ENCODE results near the gene MED22.

MED22 gene

DNA sequence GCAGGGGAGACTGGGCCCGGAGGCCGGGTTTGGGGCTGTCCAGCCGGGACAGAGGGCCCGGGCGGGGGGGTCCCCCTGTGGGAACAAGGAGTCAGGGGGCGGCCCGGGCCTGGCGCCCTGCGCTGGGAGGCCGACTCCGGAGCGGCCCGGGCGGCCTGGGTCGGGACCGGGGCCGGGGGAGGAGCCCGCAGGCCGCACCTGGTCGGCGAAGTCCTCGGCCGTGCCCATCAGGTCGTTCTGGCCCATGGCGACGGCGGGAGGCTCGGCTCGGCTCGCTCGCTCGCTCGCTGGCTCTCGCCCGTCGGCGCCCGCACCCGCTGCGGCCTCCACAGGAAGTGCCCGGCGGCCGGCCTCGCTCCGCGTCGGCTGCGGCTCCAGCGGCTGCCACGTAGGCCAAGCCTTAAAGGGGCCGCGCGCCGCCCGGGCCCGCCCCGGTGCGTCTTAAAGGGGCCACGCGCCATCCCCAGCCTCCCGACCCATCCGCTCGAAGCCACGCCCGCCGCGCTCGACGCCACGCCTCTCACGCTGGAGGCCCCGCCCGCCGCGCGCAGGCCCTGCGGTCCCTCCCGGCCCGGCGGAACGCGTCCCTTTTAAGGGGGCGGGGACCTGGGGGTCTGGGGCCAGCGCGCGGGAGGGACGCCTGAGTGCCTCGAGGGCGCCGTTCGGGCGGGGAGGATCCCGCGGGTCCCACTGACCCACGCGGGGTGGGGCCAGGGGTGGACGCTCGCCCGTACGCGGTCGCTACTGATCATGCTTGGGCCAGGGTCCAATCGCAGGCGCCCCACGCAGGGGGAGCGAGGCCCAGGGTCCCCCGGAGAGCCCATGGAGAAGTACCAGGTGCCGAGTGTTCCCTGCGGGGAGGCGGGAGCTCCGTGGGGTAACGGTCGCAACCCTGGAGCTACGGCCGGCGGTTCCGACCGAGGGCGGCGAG lies 28.1 kb upstream of the MED22 start, which contains the start of the genes STKLD1 and SURF4:
STKLD1 (plus strand) TSS at position 643 of the 931 bp plus-strand sequence; CDS start at position 751, 108 bp downstream.
SURF4 (minus strand) TSS at position 337 of the 931 bp plus-strand sequence; CDS start at position 246, 91 bp downstream.
- DNase-seq (ENCODE audit: low read depth) = peak; percentile 98

DNA sequence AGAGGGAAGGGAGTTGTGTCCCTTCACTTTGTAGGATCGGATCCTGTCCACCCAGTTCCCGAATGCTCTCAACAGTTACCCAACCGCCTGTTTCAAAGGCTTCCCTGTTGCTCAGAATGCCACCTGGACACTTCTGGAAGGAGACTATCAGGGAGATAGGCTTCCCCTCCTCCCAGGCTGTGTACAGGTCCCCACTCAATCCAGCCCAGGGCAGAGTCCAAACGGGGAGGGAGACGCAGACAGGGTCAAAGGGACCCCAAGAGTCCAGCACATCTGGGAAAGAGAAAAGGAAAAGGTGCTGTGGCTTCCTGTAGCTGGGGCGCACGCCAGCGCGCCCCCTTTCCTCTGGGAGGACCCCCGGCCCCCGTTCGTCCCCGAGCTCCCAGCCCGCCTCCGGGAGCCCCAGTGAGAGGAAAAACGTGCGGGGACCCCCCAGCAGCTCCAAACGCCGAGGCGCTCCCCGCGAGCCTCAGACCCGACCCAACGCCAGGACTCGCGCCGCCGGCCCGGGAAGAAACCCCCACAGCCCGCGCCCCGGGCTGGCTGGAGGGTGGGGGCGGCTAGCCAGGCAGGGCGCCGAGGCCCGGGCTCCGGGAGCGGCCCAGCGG lies 27.3 kb upstream of the MED22 start:
- DNase-seq (ENCODE audit: low read depth) = no peak

DNA sequence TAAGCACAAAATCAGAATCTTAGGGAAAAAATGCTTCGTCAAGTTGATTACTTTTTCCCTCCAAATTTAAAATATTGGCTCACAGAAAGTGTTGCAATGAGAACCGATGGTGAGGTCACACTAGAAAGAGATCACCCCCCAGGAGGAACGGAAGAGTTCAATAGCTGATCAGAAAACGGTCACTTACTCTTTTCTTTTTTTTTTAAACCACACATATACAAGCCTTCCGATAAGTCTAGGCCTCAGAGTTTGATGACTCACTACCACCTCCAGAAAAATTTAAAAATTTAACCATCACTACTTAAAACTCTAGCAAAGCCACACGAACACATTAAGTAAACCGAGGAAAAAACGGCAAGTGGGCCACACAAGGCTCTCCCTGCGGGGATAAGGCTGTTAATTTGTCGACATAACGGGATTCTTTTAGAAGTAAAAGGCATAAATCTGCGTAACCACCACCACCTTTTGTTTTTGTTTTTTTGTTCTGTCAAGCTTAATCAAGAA lies 26.7 kb upstream of the MED22 start:
- DNase-seq (ENCODE audit: low read depth) = no peak

DNA sequence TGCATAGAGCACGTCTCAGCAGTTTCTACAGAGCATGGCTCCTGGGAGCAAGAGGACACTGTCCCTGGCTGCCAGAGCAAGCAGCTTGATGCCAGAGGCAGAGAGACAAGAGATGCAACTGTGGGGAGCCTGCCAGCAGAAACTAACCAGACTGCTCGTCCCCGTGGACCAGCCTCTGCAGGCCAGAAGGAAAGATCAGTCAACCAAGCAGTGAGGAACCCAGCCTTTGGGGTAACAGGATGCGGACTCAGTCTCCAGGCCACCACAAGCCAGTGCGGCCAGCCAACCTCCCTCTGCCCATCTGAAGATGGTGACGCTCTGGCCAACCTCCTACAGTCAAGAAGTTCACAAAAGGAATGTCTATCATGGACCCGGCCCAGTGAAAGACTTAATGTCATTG lies 24.2 kb upstream of the MED22 start:
- DNase-seq (ENCODE audit: low read depth) = no peak

DNA sequence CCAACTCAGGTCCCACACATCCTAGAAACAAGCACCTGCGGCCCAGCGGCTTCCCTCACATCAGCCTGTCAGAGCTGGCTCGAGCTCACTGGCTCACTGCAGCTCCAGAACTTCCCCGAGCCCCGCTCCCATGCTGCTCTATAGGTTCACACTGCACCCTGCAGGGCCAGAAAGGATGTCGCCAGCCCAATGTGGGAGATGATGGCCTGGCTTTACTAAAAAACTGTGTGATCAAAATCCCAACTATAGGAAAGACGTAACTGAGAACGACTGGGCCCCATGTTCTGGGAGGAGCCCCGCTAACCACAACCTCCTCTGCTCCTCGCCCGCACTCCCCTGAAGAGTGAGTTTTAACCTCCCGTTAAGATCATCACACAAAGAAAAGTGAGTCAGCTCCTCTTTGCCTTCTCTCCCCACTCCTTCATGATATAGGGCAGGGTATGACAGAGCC lies 23.4 kb upstream of the MED22 start:
- DNase-seq (ENCODE audit: low read depth) = peak; percentile 73

DNA sequence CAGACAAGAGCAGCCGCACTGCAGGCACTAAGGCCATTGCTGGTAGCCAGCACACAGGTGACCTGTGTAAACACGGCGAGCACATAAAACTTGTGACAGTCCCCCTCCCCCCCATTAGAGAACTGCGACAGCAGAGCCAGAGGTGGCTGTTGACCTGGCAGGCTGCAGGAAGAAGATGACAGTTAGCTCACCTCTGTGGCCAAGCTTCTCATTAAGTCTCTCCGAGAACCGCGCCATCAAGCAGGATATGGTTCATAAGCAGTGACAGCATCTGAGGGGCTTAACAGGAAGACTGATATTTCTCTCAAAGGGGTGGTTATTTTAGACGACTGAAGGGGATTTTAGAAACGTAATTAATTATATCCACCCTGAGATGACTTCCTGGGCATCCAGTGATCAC lies 22.8 kb upstream of the MED22 start:
- no peak for DNase-seq (ENCODE audit: low read depth)

DNA sequence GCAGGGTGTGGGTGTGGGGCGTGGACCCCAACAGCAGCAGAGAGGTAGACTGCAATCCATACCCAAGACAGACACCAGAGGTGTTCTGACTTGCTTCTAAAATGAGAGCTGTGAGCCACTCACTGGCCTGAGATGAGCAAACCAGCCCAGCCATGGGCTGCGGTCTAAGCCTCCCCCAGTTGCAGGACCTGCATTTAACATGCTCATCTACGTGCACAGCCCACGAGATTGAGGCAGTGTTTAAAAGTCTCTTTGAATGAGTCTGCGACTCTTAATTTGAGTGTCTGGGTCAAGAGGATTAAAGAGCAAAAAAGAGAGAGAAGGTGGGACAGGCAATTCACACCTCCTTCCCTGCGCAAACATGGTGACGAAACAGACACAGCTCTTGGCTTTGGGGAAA lies 22.0 kb upstream of the MED22 start:
- DNase-seq (ENCODE audit: low read depth) = no peak

DNA sequence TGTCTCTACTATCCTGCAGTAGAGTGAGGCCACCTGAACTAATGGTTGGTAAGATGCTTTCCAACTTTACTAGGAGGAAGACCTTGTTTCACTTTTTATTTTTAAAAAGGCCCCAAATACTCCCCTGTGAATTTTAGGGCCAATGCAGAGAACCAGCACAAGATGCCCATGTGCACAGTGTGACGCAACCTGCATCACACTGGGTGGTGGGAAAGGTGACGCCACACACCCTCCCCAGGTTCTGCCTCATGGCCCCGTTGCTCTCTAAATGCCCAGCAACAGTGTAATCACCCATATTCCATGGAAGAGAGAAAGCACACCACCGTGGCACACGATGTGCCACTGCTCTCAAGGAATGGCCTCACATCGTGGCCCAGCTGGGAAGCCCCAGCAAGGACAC lies 21.5 kb upstream of the MED22 start:
- DNase-seq (ENCODE audit: low read depth) = no peak

DNA sequence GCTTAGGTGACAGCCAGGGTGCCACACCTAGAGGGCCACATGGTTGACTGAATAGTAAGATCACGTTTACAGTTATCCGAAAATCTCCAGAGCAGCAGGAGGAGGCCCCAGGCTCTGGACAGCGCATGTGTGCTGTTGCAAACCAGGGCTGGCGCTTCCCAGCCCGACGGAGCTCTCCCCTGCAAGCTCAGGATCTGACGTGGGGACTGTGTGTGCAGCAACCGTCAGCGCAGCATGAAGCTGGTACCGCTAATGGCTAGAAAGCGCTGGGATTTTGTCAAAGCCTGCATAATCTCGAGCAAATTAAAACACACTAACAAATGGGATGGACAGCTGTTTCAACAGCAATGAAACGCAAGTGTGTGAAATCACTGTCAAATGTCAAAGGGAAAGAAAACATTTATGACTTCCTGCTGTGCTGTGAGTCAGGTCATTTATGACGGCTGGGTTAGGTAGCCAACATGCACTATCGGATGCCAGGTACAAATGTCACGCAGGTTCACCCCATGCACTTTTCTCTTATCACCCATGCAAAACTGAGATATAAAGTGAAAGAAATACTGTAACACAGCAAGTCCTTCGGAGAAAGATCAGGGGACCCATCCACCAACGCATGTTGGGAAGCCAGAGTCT lies 20.4 kb upstream of the MED22 start:
- DNase-seq (ENCODE audit: low read depth) = no peak

DNA sequence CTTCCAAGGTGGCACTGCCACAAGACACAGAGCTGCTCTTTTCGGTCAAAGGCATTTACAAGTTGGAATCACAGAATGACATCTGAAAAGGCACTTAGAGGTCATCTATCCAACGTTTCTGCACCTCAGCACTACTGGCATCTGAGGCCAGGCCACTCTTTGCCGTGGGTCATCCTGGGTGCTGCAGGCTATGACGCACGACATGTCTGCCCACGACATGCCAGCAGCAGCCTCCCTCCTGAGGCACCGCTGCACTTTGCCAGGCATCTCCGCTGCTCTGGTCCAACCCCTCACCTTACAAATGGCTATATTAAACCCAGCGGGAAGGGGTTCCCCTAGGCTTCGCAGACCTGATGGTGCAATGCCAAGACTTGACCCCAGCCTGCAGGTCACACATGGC lies 19.8 kb upstream of the MED22 start:
- no peak for DNase-seq (ENCODE audit: low read depth)

DNA sequence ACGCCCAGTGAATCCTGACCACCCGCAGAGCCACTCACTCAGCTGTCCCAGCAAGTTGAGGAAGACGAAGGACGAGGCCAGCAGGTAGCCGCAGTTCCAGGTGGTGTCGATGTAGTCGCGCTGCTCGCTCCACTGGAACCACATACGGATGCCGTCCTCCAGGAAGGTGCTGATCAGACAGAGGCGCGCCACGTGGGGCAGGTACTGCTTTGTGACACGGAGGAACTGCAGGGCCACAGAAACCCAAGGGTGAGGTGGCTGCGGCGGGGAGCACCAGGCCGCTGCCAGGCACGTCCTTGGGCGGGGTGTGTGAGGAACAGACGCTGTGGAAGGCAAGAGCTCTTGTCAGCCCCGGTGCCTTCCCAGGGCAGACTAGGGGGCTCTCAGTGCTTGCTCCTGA lies 19.3 kb upstream of the MED22 start:
- DNase-seq (ENCODE audit: low read depth) = no peak

DNA sequence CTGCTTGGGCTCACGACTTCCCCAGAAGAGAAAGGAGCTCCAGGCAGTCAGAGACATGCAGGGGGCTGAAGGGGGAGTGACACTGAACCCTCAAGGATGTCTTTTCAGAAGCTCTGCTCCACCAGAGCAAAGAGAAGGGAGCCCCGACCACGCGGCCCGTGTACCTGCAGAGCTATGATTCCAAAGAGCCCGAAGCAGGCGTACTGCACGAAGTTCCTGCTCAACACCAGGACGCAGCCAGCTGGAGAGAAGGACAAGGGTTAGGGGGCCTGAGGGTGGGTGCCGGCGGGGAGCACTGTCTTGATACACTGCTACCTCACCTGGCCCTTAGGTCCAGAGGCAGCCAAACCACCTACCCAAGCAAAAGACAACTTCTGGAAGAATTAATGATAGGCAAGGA lies 18.5 kb upstream of the MED22 start:
- no peak for DNase-seq (ENCODE audit: low read depth)

DNA sequence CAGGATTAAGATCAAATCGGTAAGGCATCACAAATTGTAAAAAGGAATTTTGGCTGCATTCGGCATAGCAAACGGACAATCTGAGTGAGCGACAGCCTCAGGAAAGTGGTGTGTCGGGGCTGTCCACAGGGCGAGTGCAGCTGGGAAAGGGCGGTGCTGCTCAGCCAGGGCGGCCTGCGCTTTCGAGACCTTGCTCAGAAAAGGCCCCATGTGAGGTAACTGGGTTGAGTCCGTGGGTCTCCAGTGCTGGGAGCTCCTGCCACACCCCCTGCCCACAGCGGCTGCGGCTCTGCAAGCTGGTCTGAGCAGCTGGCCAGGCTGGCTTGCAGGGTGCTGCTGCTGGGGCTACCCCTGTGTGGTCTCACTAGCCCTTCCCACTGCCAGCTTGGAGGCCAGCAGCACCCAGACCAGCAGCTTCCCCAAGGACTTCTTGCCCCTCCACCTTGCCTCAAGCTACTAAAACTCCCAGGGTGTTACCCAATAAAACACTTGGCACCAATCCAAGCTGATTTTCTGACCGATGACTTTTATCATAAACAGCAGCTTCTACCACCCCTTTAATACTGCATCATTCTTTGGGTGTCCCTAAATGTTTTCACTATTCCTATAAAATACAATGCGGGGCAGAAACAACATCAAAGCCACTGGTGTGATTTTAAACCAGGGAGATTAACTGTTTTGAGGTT lies 14.6 kb upstream of the MED22 start:
- DNase-seq (ENCODE audit: low read depth) = no peak

DNA sequence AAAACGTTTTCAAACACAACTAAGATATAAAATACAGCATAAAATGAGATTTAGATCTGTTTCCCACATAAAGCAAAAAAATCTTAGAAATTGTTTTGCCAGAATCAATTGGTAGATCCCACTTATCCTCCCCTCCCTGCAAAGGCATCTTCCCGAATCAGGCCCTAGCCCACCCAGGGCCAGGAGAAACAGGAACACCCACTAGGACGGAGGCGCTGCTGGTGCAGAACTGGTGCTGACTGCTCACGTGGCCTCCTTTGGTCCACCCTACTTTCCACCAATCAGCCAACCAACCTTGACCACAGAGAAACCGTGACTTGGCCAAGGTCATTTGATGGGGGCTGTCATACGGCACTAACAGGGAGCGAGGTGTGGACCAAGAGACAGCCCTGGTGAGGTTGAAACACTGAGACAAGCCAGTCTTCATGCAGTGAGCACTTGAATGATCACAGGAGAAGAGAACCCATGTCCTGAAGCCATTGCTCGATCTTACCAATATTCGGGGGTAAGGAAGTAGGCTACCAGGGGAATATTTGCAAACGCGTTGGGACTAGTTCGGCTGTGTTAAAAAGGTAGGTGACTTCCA lies 13.7 kb upstream of the MED22 start:
- DNase-seq (ENCODE audit: low read depth) = no peak

DNA sequence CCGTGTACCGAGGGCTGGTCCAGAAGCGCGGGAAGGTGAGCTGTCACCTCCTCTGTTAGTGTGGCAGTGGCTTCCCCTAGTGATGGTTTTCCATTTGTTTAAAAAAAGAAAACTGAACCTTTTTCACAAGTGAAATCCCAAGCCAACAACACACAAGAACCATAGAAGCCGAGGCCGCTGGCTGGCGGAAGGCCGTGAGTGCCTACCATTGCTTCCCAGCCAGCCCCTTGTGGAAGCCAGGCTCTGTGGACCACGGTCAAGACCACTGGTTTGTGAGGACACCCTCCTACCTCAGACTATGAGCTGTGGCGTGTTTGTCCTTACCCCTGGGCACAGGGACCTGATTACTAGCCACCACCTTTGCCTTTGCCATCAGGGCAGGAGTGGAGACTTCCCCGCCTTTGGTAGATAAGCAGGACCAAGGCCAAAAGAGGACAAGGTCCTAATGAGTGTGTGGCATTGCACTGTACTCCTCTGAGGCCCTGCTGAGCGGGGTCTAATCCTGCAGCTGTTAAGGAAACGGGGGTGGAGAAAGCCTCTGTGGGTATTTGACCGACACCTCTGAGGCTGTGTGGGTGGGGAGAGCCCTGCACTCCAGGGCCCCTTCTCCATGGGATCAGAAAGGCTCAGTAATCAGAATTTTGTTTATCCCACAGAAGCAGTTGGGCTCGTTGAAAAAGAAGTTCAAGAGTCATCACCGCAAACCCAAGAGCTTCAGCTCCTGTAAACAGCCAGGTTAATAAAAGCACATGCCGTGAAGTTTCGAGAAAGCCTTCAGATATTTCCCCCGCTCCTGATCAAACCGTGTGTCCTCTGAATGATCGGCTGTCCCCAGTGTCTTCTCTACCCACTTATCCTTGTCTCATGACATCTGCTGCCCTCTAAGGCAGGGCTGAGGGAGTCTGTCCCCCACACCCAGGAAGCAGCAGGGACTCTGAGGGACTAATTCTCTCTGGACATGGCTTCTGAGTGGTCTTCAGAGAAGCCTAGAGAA lies 12.8 kb upstream of the MED22 start:
- DNase-seq (ENCODE audit: low read depth) = no peak

DNA sequence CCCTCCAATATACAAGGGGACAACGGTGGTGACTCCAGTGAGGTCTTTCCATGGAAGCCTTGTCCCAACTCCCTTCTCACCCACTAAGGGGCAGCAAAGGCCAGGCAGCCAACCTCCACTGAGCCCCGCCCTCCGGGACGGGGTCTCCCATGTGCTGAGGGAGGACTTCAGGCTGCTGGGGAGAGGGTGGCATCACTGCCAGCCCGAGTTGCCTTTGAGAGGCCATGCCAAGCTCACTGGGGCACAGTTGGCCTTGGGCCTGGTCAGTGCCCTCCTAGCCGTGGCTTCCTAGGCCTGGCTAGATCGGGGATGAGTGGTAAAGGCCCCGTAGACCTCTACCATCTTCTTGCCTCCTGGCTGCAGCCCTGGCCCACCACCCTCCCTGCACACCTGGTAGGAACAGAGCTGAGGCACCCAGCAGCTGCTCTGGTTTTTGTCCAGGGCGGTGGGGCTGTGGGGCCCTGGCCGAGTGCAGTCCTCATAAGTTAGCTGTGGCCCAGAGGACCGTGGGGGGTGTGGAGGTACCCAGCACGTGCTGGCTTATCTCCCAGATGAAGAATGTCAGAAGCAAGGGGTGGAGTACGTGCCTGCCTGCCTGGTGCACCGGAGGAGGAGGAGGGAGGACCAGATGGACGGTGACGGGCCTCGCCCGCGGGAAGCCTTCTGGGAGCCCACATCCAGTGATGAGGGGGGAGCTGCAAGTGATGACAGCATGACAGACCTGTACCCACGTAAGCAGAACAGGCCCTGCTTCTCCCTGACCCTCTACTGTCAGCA lies 11.7 kb upstream of the MED22 start:
- no peak for DNase-seq (ENCODE audit: low read depth)

DNA sequence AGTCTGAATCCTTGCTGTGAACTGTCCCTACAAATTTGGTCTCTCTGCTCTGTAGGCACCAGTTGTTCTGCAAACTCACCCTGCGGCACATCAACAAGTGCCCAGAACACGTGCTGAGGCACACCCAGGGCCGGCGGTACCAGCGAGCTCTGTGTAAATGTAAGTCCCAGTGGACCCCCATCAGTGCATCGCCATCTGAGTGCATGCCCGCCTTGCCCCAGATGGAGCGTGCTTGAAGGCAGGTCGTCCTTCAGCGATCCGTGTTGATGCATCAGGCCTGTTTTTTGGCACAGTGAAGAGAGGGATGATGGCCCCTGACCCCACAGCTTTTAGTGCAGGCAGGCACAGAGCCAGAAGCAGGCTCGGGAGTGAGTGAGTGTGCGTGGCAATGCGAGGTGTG lies 9.7 kb upstream of the MED22 start:
- DNase-seq (ENCODE audit: low read depth) = no peak

DNA sequence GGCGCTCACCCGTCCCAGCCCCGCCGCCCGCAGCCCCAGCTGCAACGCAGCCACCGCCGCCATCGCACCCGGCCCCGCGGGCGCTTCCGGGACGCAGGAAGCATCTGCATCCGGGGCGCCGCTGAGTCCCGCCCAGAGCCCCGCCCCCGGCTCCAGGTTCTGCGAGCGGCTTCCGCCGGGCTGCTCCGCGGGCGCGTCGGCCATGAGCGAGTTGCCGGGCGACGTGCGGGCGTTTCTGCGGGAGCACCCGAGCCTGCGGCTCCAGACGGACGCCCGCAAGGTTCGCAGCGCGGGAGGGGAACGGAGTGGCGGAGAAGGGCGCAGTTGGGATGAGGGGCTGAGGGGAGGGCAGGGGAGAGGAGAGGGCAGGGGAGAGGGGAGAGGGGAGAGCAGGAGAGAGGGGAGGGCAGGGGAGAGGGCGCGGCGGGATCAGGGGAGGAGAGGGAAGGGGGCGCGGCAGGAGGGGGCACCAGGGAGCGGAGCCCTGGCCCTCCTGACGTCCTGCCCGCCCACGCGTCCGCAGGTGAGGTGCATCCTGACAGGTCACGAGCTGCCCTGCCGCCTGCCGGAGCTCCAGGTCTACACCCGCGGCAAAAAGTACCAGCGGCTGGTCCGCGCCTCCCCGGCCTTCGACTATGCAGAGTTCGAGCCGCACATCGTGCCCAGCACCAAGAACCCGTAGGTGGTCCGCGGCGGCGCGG lies 8.6 kb upstream of the MED22 start, which contains the start of the genes SURF1 and SURF2:
SURF1 (minus strand) TSS at position 97 of the 701 bp plus-strand sequence; CDS start at position 63, 34 bp downstream.
SURF2 (plus strand) TSS at position 160 of the 701 bp plus-strand sequence; CDS start at position 203, 43 bp downstream.
- DNase-seq (ENCODE audit: low read depth) = peak; percentile 92
